ENCODE results near the gene SMARCD3.

Gene SMARCD3

GRCh38 chr7:151211155-151211772, 37.2 kb downstream of the SMARCD3 start:
- no peak overlapping the region for H3K4me2 ChIP-seq (ENCODE audit: low read length)
- no peaks in the 10 kb centered on the region; the same call in 1 of the 2 replicates for H4K20me1 ChIP-seq (ENCODE audit: insufficient read depth, low read length)

DNA sequence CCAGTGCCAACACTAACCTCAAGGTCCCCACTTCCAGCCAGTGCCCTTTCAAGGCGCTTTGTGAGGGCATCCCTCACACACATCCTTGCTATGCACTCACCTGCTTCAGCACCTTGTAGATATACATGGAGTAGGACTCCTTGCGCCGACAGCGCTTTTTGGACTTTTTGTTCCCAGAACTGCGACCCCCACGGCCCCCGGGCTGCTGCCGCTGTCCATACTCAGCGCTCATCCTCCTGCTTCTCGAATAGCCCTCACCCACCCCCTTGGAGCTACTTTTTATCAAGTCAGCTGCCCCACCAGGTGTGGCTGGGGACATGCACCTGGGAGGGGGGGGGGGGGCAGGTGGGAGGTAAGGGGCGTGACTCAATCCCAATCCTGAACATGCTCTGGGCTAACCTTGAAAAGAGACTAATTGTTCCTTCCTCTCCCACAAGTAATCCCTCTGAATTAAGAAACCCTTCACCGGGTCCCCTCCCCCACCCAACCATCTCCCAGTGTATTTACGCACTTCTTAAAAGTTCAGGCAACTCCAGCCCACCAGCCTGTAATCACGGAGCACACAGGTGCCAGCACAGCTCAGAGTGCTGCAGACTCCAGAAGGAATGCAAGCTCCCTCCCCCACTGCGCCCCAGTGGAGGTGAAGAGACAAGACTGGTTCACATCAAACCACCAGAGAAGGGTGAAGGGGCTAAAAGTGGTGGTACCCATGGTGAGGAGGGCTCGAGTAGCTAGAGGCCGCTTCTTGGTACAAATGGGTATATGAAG, 38.2 kb downstream of the SMARCD3 start, which contains the start of gene H2BK1:
H2BK1 (minus strand) TSS at position 402 of the 768 bp plus-strand sequence; CDS start at position 232, 170 bp downstream.
- Histone ChIP-seq H2AFZ (ENCODE audit: low read depth, low read length) (no peak within 1 kb of the TSS), H3K27ac (ENCODE audit: low read length) (no peak within 1 kb of the TSS), H3K4me1 (ENCODE audit: low read length) (no peaks in the 10 kb centered on the region), H4K20me1 (ENCODE audit: insufficient read depth, low read length) (no peaks in the 10 kb centered on the region; the same call in 1 of the 2 replicates), H3K9ac (ENCODE audit: low read length) (no peak within 1 kb of the TSS), H3K4me3 (ENCODE audit: low read length) (no peak within 1 kb of the TSS), H3K27me3 (ENCODE audit: low read depth, low read length) (peaks cover 9% of the 10 kb centered on the region), H3K4me2 (ENCODE audit: low read length) (no peak within 1 kb of the TSS), H3K9me3 (ENCODE audit: insufficient read depth, low read length) (no peaks in the 10 kb centered on the region), H3K79me2 (ENCODE audit: low read length) (no peaks in the 10 kb centered on the region), H3K36me3 (replicated peaks; ENCODE audit: low read depth, low read length) (peaks cover 29% of the 10 kb centered on the region)
- no peak for TF ChIP-seq EZH2phosphoT487 (IDR thresholded peaks at IDR 0.05; ENCODE audit: low read depth)
- TF ChIP-seq, protein P1, sequence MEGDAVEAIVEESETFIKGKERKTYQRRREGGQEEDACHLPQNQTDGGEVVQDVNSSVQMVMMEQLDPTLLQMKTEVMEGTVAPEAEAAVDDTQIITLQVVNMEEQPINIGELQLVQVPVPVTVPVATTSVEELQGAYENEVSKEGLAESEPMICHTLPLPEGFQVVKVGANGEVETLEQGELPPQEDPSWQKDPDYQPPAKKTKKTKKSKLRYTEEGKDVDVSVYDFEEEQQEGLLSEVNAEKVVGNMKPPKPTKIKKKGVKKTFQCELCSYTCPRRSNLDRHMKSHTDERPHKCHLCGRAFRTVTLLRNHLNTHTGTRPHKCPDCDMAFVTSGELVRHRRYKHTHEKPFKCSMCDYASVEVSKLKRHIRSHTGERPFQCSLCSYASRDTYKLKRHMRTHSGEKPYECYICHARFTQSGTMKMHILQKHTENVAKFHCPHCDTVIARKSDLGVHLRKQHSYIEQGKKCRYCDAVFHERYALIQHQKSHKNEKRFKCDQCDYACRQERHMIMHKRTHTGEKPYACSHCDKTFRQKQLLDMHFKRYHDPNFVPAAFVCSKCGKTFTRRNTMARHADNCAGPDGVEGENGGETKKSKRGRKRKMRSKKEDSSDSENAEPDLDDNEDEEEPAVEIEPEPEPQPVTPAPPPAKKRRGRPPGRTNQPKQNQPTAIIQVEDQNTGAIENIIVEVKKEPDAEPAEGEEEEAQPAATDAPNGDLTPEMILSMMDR (IDR thresholded peaks at IDR 0.05; ENCODE audit: low read depth, low read length) = no peak

More at GRCh38 chr7:151211155-151211772, 37.2 kb downstream of the SMARCD3 start:
- no peak for TF ChIP-seq EZH2phosphoT487 (IDR thresholded peaks at IDR 0.05; ENCODE audit: low read depth)
- TF ChIP-seq, protein P1 (IDR thresholded peaks at IDR 0.05; ENCODE audit: low read depth, low read length) = no peak
- Histone ChIP-seq H3K27ac (ENCODE audit: low read length) (no peak overlapping the region), H3K79me2 (ENCODE audit: low read length) (no peaks in the 10 kb centered on the region), H3K9ac (ENCODE audit: low read length) (no peak overlapping the region), H3K4me3 (ENCODE audit: low read length) (no peak overlapping the region), H3K9me3 (ENCODE audit: insufficient read depth, low read length) (no peaks in the 10 kb centered on the region), H3K27me3 (ENCODE audit: low read depth, low read length) (no peaks in the 10 kb centered on the region; the same call in 1 of the 2 replicates), H2AFZ (ENCODE audit: low read depth, low read length) (no peak overlapping the region), H3K4me1 (ENCODE audit: low read length) (no peaks in the 10 kb centered on the region), H3K36me3 (replicated peaks; ENCODE audit: low read depth, low read length) (peaks cover 37% of the 10 kb centered on the region)

- no peaks in the 10 kb centered on the region; the same call in 1 of the 2 replicates for H4K20me1 ChIP-seq (ENCODE audit: insufficient read depth, low read length)
Measured at GRCh38 chr7:151209588-151209987, 38.9 kb downstream of the SMARCD3 start.

More at GRCh38 chr7:151209588-151209987, 38.9 kb downstream of the SMARCD3 start:
- H2AFZ ChIP-seq (ENCODE audit: low read depth, low read length) = no peak overlapping the region
- H3K27ac ChIP-seq (ENCODE audit: low read length) = no peak overlapping the region
- H3K36me3 ChIP-seq (replicated peaks; ENCODE audit: low read depth, low read length) = peaks cover 22% of the 10 kb centered on the region
- H3K9me3 ChIP-seq (ENCODE audit: insufficient read depth, low read length) = no peaks in the 10 kb centered on the region
- H3K27me3 ChIP-seq (ENCODE audit: low read depth, low read length) = peaks cover 16% of the 10 kb centered on the region
- no peaks in the 10 kb centered on the region for H3K79me2 ChIP-seq (ENCODE audit: low read length)
- H3K4me1 ChIP-seq (ENCODE audit: low read length) = no peaks in the 10 kb centered on the region
- no peak overlapping the region for H3K4me3 ChIP-seq (ENCODE audit: low read length)
- no peak overlapping the region for H3K4me2 ChIP-seq (ENCODE audit: low read length)
- TF ChIP-seq EZH2phosphoT487 (IDR thresholded peaks at IDR 0.05; ENCODE audit: low read depth) = no peak
- TF ChIP-seq, protein P1 (IDR thresholded peaks at IDR 0.05; ENCODE audit: low read depth, low read length) = no peak
- H3K9ac ChIP-seq (ENCODE audit: low read length) = no peak overlapping the region

Data from OCI-LY3 (cell line).